GM23338 (cell line): ENCODE data around the gene MAP4K4. TPM values are rescaled to one million over a fixed set of nuclear protein-coding genes. Genes with fewer than 3 reads are reported as not detected.

Experiments used
- ATAC-seq: fragments of 200-7000 bp; cut with Tn5 transposase; 3 replicates; pipeline ENCODE4 v1.9.1; 2020
- DNase-seq: peaks from one replicate; pipeline ENCODE4 v3.0.0-alpha.2; 2015; ENCODE audit warnings: low spot score
- H2AFZ ChIP-seq: fragments of 200-600 bp; sonication (generic); 2 replicates; pipeline ENCODE4 v1.8.0; 2016; ENCODE audit warnings: antibody characterized with exemption, mild to moderate bottlenecking, moderate library complexity
- H3F3A ChIP-seq: fragments of 200-600 bp; sonication (generic); replicated peaks from 2 replicates; pipeline ENCODE4 v1.8.0; 2017; ENCODE audit warnings: antibody characterized with exemption, mixed run types, low read depth
- H3K27ac ChIP-seq: fragments of 200-600 bp; sonication (generic); 2 replicates; pipeline ENCODE4 v1.6.1; 2016; ENCODE audit warnings: low read depth
- H3K27me3 ChIP-seq: fragments of 200-600 bp; sonication (generic); 2 replicates; pipeline ENCODE4 v1.8.0; 2016; ENCODE audit warnings: mild to moderate bottlenecking, mixed run types, moderate library complexity; ENCODE audit not compliant: insufficient read depth
- H3K36me3 ChIP-seq: fragments of 200-600 bp; sonication (generic); 2 replicates; pipeline ENCODE4 v1.8.0; 2016; ENCODE audit warnings: mild to moderate bottlenecking; ENCODE audit not compliant: insufficient read depth
- H3K4me1 ChIP-seq: fragments of 200-600 bp; sonication (generic); 2 replicates; pipeline ENCODE4 v1.8.0; 2016; ENCODE audit warnings: mild to moderate bottlenecking, moderate library complexity; ENCODE audit not compliant: insufficient read depth
- H3K4me2 ChIP-seq: fragments of 200-600 bp; sonication (generic); 2 replicates; pipeline ENCODE4 v1.7.1; 2017; ENCODE audit warnings: mixed run types
- H3K4me3 ChIP-seq: fragments of 200-600 bp; sonication (generic); 2 replicates; pipeline ENCODE4 v1.6.1; 2016; ENCODE audit warnings: mixed run types
- H3K79me2 ChIP-seq: fragments of 200-600 bp; sonication (generic); replicated peaks from 2 replicates; pipeline ENCODE4 v1.8.0; 2017; ENCODE audit warnings: mild to moderate bottlenecking; ENCODE audit not compliant: insufficient read depth
- H3K9me2 ChIP-seq: fragments of 200-600 bp; sonication (generic); 2 replicates; pipeline ENCODE4 v1.8.0; 2017; ENCODE audit not compliant: insufficient read depth
- H4K20me1 ChIP-seq: fragments of 200-600 bp; sonication (generic); replicated peaks from 2 replicates; pipeline ENCODE4 v1.8.0; 2017; ENCODE audit warnings: mild to moderate bottlenecking; ENCODE audit not compliant: insufficient read depth
- H3K27ac Mint-ChIP-seq: 2 replicates; pipeline ENCODE4 v1.8.0; 2020; ENCODE audit warnings: inconsistent platforms, mild to moderate bottlenecking, moderate library complexity, mixed read lengths
- H3K27me3 Mint-ChIP-seq: 3 replicates; pipeline ENCODE4 v1.8.0; 2022; ENCODE audit warnings: low read depth, mild to moderate bottlenecking, moderate library complexity, mixed read lengths, inconsistent platforms; ENCODE audit not compliant: insufficient read depth, poor library complexity
- H3K36me3 Mint-ChIP-seq: 3 replicates; pipeline ENCODE4 v1.8.0; 2021; ENCODE audit warnings: low read depth, mild to moderate bottlenecking, inconsistent platforms, moderate library complexity, mixed read lengths
- H3K4me1 Mint-ChIP-seq: 3 replicates; pipeline ENCODE4 v1.8.0; 2020; ENCODE audit warnings: mild to moderate bottlenecking, inconsistent platforms, mixed read lengths
- H3K4me3 Mint-ChIP-seq: 3 replicates; pipeline ENCODE4 v1.8.0; 2021; ENCODE audit warnings: moderate library complexity, mild to moderate bottlenecking, inconsistent platforms, mixed read lengths
- H3K9me3 Mint-ChIP-seq: 3 replicates; pipeline ENCODE4 v1.8.0; 2020; ENCODE audit warnings: moderate library complexity, mild to moderate bottlenecking, inconsistent platforms, mixed read lengths
- CREB1 ChIP-seq: fragments of 250-450 bp; sonication (Bioruptor Pico); IDR thresholded peaks from 2 replicates; pipeline ENCODE4 v1.5.0; 2020; ENCODE audit warnings: low read depth, mild to moderate bottlenecking, moderate library complexity
- ETS1 ChIP-seq: IDR thresholded peaks from 2 replicates; pipeline ENCODE4 v1.6.1; 2016; ENCODE audit warnings: antibody characterized with exemption
- JUNB ChIP-seq: IDR thresholded peaks from one replicate; pipeline ENCODE4 v1.6.1; 2016; ENCODE audit warnings: antibody characterized with exemption; ENCODE audit not compliant: unreplicated experiment
- NANOG ChIP-seq: IDR thresholded peaks from 2 replicates; pipeline ENCODE4 v1.6.1; 2016; ENCODE audit warnings: antibody characterized with exemption, borderline replicate concordance
- POLR2AphosphoS5 ChIP-seq: IDR thresholded peaks from 2 replicates; pipeline ENCODE4 v1.6.1; 2016; ENCODE audit warnings: antibody characterized with exemption, low read depth
- REST ChIP-seq: IDR thresholded peaks from one replicate; pipeline ENCODE4 v1.6.1; 2018; ENCODE audit warnings: antibody characterized with exemption; ENCODE audit not compliant: unreplicated experiment
- ZNF331 ChIP-seq: fragments of 250-450 bp; sonication (Bioruptor Pico); IDR thresholded peaks from 2 replicates; pipeline ENCODE4 v1.5.0; 2020; ENCODE audit warnings: low read depth, mild to moderate bottlenecking, moderate library complexity
- polyA plus RNA-seq: library from polyadenylated mRNA; unstranded; fragments of >200 nt; fragmentation: Nextera tagmentation; extraction: Ambion mirVana; gene quantifications from 2 replicates; pipeline ENCODE4 v1.2.1, GENCODE V29; 2016
- total RNA-seq: library from RNA; depleted of rRNA; stranded (reverse); fragments of >200 nt; shearing (Covaris generic); gene quantifications from 2 replicates; pipeline ENCODE4 v1.2.3, GENCODE V29; 2014
- TF ChIP-seq, protein P1 (sequence below): fragments of 250-450 bp; sonication (Bioruptor Pico); IDR thresholded peaks from 2 replicates; pipeline ENCODE4 v1.5.0; 2020; ENCODE audit warnings: mild to moderate bottlenecking, moderate library complexity

MAP4K4 gene
- total and polyA plus RNA-seq, 2 experiments from 2014 or later, result 34.6 to 99.2 TPM

DNA sequence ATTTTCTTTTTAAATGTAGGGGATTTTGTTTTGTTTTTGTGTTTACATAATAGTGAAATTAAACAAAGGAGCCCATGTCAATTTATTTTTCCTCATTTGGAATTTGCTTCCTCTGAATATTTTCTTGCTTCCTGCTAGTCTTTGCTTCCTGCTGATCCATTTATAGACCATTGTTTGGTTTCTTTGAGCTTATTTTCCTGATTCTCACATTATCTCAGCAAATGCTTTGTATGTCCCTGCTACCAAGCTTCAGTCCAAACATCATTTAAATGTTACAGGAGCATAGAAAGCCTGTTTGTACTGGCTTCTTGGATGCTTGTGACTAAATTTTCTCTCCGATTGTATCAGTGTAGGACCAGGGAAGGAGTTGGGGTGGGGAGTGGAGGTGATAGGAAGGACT, 166.9 kb downstream of the MAP4K4 start:
- Histone ChIP-seq H3F3A (no peaks in the 10 kb centered on the region), H3K4me1 (no peaks in the 10 kb centered on the region), H3K79me2 (no peaks in the 10 kb centered on the region), H3K36me3 (peaks cover 52% of the 10 kb centered on the region), H2AFZ (no peak overlapping the region), H3K4me2 (no peak overlapping the region), H3K9me2 (no peaks in the 10 kb centered on the region), H3K27ac (peak overlapping the region; percentile 51; the same call in 1 of the 2 replicates), H3K4me3 (no peak overlapping the region), H4K20me1 (no peaks in the 10 kb centered on the region; the same call in none of the 2 replicates), H3K27me3 (no peaks in the 10 kb centered on the region)
- H3K27me3 Mint-ChIP-seq, result peaks cover 6% of the 10 kb centered on the region
- H3K4me1 Mint-ChIP-seq, result peaks cover 11% of the 10 kb centered on the region; the same call in 2 of the 3 replicates
- peak overlapping the region; percentile 84; the same call in 1 of the 2 replicates for H3K27ac Mint-ChIP-seq
- ATAC-seq (no peak), DNase-seq (no peak)
- H3K36me3 Mint-ChIP-seq, result peaks cover 75% of the 10 kb centered on the region
- no peak overlapping the region for H3K4me3 Mint-ChIP-seq
- no peaks in the 10 kb centered on the region for H3K9me3 Mint-ChIP-seq
- no peak for TF ChIP-seq REST
- no peak for TF ChIP-seq JUNB
- no peak for TF ChIP-seq POLR2AphosphoS5
- no peak for TF ChIP-seq ETS1

GRCh38 chr2:101868525-101868924, 171.0 kb downstream of the MAP4K4 start:
- H3K4me3 Mint-ChIP-seq, result no peak overlapping the region
- no peak overlapping the region for H2AFZ ChIP-seq
- H3K27me3 Mint-ChIP-seq, result peaks cover 11% of the 10 kb centered on the region
- H3K4me1 ChIP-seq, result peaks cover 9% of the 10 kb centered on the region
- DNase-seq (no peak), ATAC-seq (no peak)
- H3K27ac ChIP-seq, result no peak overlapping the region
- no peaks in the 10 kb centered on the region for H3K79me2 ChIP-seq
- no peak overlapping the region for H3K4me2 ChIP-seq
- no peaks in the 10 kb centered on the region for H3K9me2 ChIP-seq
- peaks cover 77% of the 10 kb centered on the region for H3K36me3 Mint-ChIP-seq
- H3K4me1 Mint-ChIP-seq, result peaks cover 26% of the 10 kb centered on the region; the same call in 2 of the 3 replicates
- no peaks in the 10 kb centered on the region for H3K9me3 Mint-ChIP-seq
- no peaks in the 10 kb centered on the region for H3K27me3 ChIP-seq
- peaks cover 60% of the 10 kb centered on the region for H3K36me3 ChIP-seq
- peaks cover 4% of the 10 kb centered on the region; the same call in 1 of the 2 replicates for H4K20me1 ChIP-seq
- H3K4me3 ChIP-seq, result no peak overlapping the region
- H3K27ac Mint-ChIP-seq, result no peak overlapping the region
- H3F3A ChIP-seq, result no peaks in the 10 kb centered on the region
- TF ChIP-seq NANOG (no peak), ETS1 (no peak), ZNF331 (CRISPR knock-in tag) (no peak), CREB1 (CRISPR knock-in tag) (no peak)
- TF ChIP-seq, protein P1, sequence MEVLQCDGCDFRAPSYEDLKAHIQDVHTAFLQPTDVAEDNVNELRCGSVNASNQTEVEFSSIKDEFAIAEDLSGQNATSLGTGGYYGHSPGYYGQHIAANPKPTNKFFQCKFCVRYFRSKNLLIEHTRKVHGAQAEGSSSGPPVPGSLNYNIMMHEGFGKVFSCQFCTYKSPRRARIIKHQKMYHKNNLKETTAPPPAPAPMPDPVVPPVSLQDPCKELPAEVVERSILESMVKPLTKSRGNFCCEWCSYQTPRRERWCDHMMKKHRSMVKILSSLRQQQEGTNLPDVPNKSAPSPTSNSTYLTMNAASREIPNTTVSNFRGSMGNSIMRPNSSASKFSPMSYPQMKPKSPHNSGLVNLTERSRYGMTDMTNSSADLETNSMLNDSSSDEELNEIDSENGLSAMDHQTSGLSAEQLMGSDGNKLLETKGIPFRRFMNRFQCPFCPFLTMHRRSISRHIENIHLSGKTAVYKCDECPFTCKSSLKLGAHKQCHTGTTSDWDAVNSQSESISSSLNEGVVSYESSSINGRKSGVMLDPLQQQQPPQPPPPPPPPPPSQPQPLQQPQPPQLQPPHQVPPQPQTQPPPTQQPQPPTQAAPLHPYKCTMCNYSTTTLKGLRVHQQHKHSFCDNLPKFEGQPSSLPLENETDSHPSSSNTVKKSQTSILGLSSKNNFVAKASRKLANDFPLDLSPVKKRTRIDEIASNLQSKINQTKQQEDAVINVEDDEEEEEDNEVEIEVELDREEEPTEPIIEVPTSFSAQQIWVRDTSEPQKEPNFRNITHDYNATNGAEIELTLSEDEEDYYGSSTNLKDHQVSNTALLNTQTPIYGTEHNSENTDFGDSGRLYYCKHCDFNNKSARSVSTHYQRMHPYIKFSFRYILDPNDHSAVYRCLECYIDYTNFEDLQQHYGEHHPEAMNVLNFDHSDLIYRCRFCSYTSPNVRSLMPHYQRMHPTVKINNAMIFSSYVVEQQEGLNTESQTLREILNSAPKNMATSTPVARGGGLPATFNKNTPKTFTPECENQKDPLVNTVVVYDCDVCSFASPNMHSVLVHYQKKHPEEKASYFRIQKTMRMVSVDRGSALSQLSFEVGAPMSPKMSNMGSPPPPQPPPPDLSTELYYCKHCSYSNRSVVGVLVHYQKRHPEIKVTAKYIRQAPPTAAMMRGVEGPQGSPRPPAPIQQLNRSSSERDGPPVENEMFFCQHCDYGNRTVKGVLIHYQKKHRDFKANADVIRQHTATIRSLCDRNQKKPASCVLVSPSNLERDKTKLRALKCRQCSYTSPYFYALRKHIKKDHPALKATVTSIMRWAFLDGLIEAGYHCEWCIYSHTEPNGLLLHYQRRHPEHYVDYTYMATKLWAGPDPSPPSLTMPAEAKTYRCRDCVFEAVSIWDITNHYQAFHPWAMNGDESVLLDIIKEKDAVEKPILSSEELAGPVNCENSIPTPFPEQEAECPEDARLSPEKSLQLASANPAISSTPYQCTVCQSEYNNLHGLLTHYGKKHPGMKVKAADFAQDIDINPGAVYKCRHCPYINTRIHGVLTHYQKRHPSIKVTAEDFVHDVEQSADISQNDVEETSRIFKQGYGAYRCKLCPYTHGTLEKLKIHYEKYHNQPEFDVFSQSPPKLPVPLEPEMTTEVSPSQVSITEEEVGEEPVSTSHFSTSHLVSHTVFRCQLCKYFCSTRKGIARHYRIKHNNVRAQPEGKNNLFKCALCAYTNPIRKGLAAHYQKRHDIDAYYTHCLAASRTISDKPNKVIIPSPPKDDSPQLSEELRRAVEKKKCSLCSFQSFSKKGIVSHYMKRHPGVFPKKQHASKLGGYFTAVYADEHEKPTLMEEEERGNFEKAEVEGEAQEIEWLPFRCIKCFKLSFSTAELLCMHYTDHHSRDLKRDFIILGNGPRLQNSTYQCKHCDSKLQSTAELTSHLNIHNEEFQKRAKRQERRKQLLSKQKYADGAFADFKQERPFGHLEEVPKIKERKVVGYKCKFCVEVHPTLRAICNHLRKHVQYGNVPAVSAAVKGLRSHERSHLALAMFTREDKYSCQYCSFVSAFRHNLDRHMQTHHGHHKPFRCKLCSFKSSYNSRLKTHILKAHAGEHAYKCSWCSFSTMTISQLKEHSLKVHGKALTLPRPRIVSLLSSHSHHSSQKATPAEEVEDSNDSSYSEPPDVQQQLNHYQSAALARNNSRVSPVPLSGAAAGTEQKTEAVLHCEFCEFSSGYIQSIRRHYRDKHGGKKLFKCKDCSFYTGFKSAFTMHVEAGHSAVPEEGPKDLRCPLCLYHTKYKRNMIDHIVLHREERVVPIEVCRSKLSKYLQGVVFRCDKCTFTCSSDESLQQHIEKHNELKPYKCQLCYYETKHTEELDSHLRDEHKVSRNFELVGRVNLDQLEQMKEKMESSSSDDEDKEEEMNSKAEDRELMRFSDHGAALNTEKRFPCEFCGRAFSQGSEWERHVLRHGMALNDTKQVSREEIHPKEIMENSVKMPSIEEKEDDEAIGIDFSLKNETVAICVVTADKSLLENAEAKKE (CRISPR knock-in tag), result no peak
